Amniotic stem cell (primary cell): ENCODE data around the gene RNF103.
"Not testable (repeated sequence)": the region's sequence is repeated elsewhere in the genome, so short reads cannot be mapped to it uniquely, and the experiment has no call there.

Experiments used
- DNase-seq: peaks from one replicate; lab custom pipeline; 2025; lab: John Stamatoyannopoulos, UW

Gene RNF103, protein sequence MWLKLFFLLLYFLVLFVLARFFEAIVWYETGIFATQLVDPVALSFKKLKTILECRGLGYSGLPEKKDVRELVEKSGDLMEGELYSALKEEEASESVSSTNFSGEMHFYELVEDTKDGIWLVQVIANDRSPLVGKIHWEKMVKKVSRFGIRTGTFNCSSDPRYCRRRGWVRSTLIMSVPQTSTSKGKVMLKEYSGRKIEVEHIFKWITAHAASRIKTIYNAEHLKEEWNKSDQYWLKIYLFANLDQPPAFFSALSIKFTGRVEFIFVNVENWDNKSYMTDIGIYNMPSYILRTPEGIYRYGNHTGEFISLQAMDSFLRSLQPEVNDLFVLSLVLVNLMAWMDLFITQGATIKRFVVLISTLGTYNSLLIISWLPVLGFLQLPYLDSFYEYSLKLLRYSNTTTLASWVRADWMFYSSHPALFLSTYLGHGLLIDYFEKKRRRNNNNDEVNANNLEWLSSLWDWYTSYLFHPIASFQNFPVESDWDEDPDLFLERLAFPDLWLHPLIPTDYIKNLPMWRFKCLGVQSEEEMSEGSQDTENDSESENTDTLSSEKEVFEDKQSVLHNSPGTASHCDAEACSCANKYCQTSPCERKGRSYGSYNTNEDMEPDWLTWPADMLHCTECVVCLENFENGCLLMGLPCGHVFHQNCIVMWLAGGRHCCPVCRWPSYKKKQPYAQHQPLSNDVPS

DNA sequence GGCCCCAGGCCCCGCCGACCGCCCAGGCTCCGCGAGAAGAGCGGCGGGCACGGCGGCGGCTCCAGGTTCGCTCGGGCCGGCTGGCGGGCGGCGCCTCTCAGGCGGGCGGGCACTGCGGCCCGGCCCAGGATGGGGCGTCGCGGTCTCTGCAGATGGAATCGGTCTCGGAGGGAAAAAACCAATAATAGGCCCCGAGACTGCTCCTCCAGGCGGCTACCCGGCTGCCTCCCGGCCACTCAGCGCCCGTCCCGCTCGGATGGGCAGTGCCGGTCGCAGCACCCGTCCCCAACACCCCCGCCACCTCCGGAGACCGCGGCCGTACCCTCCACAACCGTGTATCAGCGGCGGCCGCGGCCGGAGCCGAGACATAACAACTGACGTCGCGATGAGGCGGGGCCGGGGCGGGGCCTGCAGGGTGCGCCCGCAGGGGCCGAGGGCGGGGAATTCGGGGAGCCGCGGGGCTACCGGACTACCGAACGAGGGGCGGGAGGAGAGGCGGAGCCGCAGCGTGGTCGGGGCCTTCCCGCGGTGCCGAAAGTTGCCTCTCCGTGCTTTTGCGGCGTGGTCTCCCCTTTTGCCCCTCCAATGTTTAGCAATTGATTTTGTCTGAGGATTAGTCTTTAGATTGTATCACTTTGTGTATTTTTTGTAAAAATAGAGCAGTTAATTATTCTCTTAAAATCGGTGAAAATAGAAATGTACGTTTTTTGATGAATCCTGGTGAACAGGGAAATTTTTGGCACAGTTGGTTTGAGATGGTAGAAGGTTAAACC, at the start of gene RNF103:
RNF103 (minus strand) TSS at position 372 of the 773 bp plus-strand sequence. CDS start 979 bp downstream, outside the sequence.
- peak; percentile 83 for DNase-seq

DNA sequence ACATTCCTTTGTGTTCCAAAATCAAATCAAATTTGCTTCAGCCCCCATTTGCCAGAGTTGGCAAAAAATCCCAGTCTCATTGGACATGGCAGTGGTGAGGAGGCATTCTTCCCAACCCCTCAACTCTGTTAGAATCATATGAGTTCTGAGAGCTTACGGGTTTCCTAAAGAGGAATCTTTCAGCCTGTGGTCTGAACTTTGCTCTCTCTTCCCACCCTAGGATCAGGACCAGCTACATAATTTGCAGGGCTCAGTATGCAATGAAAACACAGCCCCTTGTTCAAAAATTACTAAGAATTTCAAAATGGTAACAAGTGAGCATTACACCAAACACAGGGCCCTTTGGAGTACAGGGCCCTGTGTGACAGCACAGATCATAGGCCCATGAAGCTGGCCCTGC, 49.3 kb upstream of the RNF103 start:
- DNase-seq = no peak

GRCh38 chr2:86672027-86672545, 48.4 kb upstream of the RNF103 start:
- DNase-seq = no peak

DNA sequence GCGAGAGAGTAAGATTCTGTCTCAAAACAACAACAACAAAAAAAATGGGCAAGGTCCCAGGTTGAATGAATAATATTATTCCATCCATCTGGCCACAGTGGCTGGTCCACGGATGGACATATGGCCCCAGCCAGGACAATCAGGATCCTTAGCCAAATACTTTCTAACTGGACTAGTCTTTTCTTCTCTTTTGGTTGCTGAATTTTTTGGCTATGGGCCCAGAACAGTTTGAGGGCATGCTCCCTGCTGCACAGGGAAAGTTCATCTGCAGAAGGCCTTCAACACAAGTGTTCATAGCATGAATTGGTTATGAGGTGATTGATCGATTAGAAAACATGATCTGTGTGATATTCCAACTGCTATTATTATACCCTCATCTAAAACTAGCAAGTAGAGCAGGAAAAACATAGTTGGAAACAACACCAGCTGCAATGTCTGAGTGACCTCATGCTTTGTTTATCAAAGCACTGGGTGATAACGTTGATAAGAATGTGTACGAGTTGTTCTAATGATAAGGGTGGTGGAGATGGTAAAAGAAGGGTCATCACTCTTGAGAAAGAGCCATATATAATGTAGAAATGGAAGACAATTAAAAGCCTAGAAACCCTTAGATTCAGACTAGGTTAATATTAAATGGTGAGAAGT, 47.8 kb upstream of the RNF103 start:
- no peak for DNase-seq

GRCh38 chr2:86669323-86669722, 45.7 kb upstream of the RNF103 start:
- not testable (repeated sequence) for DNase-seq

DNA sequence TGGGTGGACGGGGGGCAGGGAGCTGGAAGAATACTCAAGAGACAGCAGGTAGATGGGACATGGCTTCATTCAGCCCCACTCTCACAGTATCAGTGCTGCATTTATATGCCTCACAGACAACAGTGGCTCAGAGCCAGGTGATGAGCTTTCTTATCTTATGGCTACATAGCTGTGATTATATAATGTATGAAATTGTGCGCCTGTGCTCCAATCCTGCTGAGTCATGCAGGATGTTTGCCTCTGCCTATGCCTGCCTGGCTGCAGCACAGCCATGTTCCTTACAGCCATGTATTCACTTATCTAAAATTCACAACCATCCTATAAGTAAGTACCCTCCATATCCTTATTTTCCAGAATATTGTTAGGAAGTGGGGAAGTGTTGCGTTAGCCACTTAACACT, 37.7 kb upstream of the RNF103 start:
- DNase-seq = no peak

- no peak for DNase-seq
Measured at GRCh38 chr2:86650188-86650587, 26.5 kb upstream of the RNF103 start.

DNA sequence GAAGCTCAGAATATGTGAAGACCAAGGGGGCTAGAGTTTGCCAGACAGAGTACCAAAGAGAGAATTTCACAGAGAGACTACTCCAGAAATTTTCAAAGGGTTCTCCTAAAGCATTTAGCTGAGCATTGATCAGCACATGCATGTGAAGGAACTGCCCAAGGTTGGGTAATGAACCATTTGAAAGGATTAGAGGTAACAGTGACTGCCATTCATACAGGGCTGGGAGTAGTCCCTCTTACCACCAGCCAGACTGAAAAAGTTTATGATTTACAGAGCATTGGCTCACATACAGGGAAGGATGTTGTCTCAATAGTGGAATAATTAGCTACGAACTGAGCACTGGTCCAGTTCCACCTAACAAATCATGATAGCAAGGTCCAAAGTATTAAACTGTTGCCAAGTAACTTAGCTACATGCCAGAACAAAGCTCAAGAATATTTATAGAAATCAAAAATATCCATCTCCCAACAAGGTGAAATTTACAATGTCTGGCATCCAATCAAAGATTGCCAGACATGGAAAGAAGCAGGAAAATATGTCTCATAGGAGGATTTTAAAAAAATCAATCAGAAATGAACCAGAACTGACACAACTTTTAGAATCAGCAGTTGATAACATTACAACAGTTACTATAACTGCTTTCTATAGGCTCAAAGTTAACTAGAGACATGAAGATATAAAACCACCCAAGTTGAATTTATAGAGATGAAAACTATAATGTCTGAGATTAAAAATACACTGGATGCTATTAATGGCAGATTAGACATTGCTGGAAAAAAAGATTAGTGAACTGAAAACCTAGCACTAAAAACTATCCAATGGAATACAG, 25.7 kb upstream of the RNF103 start:
- DNase-seq = no peak

GRCh38 chr2:86648681-86649080, 25.0 kb upstream of the RNF103 start:
- DNase-seq = no peak

GRCh38 chr2:86646865-86647264, 23.2 kb upstream of the RNF103 start:
- DNase-seq = no peak

DNA sequence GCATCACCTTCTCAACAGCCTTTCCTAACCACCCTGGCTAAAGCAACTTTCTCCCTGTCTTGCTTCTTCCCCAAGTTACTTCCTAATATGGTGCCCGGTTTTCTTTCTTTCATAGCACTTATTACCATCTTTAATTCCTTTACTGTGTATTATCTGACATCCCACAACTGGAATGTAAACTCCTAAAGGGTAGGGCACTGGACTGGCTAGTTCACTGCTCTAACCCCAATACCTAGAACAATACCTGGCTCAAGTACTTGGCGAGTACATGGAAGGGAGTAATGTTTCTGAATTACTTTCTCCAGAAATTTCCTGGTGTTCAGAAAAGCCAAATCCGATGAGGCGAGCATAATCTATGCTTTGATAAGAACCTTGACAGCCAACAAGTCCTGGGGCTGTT, 22.7 kb upstream of the RNF103 start:
- DNase-seq = no peak

DNA sequence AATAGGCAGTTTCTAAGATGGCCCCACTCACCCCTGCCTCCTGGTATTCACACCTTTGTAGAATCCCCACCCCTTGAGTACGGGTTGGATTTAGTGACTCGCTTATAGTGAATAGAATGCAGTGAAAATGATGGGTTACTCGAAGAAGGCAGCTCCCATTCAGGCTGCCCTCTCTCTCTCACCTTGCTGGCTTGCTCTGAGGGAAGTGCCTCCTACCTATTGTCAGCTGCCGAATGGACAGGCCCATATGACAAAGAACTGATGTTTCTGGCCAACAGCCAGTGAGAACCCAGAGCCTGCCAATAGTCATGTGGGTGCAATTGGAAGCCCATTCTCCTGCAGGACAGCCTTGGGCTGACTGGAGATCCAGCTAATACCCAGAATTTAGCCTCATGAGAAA, 22.1 kb upstream of the RNF103 start:
- DNase-seq = no peak

- DNase-seq = no peak
Measured at GRCh38 chr2:86638712-86639111, 15.0 kb upstream of the RNF103 start.

DNA sequence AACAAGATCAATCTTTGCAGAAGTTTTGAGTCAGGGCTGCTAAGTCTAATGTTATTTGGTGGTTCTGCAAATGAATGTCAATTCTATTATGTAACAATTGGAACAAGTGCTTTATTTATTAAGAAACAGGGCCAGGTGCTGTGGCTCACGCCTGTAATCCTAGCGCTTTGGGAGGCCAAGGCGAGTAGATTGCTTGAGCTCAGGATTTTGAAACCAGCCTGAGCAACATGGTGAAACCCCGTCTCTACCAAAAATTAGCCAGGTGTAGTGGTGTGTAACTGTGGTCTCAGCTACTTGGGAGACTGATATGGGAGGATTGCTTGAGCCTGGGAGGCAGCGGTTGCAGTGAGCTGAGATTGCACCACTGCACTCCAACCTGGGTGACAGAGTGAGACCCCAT, 13.2 kb upstream of the RNF103 start:
- no peak for DNase-seq

- no peak for DNase-seq
Measured at GRCh38 chr2:86634352-86634751, 10.7 kb upstream of the RNF103 start.

DNA sequence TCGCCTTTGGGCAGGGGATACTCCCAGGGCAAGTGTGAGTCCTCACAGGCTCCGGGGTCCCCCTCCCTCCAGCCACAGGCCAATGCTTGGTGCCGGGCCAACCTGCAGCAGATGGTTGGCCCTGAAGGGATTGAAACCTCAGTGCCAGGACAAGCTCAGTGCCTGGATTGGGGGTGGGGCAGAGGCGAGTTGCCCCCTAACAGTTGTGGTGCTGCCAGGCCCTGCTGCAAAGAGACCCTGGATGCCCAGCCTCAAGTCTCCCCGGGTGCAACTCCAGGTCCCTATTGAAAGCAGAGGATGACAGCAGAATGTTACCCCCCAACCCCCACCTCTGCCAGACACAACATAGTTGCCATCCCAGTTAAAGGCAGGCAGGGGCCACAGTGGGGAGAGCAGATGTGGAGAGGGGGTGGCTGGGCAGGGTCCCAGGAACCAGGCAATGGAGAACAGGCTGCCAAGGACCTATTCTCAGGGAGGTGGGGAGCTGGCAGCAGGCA, 9.5 kb upstream of the RNF103 start:
- no peak for DNase-seq

GRCh38 chr2:86632672-86633071, 9.0 kb upstream of the RNF103 start:
- DNase-seq = no peak

- DNase-seq = no peak
Measured at GRCh38 chr2:86631846-86632485, 8.3 kb upstream of the RNF103 start.

DNA sequence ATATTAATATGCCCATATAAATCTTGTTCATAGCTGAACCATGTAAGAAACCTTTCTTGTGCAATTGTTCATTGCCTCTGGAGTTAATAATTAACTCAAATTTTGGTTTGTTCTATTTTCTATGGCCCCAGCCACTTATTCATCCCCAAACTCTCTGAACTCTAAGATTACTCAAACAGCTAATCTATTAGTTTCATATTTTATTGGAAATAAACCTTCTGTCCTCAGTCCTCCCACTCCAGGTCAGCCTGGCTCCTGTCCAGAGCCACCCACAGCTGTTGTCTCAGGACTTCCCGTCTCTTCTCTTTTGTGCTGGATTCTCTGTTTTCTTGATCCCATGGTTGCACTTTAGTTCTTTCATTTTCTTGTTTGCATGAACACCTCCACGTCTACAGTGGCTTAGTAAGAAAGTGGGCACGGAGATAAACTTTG, 4.4 kb upstream of the RNF103 start:
- DNase-seq = no peak

DNA sequence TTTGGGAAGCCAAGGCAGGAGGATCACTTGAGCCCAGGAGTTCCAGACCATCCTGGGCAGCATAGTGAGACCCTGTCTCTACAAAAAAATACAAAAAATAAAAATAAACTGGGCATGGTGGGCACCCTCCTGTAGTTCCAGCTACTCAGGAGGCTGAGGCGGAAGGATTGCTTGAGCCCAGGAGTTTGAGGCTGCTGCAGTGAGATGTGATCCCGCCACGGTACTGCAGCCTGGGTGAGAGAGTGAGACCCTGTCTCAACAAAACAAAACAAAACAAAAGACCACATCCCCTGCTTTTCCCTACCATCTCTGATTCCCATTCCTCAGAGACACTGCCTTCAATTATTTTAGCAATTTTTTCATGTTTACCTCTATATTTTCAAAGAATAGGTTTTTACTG, 3.9 kb upstream of the RNF103 start:
- DNase-seq = no peak
